ENCODE measurements around the gene PNMT. TPM values are rescaled to one million over a fixed set of nuclear protein-coding genes. Genes with fewer than 3 reads are reported as not detected.
"Not testable (repeated sequence)": the region's sequence is repeated elsewhere in the genome, so short reads cannot be mapped to it uniquely, and the experiment has no call there.

The PNMT gene
- total RNA-seq, 2 donors from 2014 or later, result 9.7 to 11.2 TPM

- ATAC-seq, result no peak
- intact Hi-C loops (cut with DNase I), result no loop called here
- DNase-seq, result no peak
These were observed 8.8 kb downstream of the PNMT start for GRCh38 chr17:39677072-39677471.

DNA sequence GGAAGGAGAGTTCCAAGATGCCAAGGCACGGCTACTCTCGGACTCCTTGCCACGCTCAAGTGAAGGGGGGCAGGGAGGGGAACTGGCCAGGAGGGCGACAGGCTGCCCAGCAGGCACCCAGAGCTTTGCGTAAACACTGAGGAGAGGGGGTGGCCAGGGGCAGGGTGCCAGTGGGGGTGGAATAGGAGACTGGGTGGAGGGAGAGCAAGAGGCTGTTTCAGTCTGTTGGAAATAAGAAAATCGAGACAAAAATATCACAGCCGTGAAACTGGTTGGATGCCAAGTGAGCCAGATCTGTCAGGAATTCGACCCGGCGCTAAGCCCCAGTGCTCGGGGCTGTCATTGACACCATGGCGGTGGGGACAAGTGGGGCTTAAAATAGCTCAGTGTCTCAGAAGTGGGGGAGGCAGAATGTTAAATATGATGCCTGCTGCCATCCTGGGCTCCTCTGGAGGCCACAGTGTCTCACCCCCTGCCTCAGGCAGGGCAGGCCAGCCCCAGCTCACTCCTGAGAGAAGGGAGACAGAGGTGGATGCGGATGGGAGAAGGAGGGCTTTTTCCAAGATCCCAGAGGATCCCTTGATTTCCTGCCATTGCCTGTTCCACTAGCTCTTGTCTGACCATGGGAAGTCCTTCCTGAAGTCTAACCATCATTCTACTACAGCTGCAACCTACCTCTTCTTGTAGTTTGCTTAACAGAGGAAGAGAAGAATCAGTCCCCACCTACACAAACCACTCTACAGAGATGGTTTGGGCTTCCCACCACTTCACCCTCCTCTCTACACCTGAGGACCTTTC is 9.5 kb downstream of the PNMT start:
- intact Hi-C loops (cut with DNase I), result no loop called here

GRCh38 chr17:39678340-39679116 is 10.3 kb downstream of the PNMT start:
- DNase-seq (no peak), ATAC-seq (no peak)
- intact Hi-C loops (cut with DNase I), result no loop called here

More for the DNA sequence above, 9.5 kb downstream of the PNMT start:
- DNase-seq, result peak; percentile 75
- peak; percentile 68 to 71 for ATAC-seq

- intact Hi-C loops (cut with DNase I), result no loop called here
- peak; percentile 32 to 55 for ATAC-seq
These were observed 11.4 kb downstream of the PNMT start for GRCh38 chr17:39679521-39680192.

DNA sequence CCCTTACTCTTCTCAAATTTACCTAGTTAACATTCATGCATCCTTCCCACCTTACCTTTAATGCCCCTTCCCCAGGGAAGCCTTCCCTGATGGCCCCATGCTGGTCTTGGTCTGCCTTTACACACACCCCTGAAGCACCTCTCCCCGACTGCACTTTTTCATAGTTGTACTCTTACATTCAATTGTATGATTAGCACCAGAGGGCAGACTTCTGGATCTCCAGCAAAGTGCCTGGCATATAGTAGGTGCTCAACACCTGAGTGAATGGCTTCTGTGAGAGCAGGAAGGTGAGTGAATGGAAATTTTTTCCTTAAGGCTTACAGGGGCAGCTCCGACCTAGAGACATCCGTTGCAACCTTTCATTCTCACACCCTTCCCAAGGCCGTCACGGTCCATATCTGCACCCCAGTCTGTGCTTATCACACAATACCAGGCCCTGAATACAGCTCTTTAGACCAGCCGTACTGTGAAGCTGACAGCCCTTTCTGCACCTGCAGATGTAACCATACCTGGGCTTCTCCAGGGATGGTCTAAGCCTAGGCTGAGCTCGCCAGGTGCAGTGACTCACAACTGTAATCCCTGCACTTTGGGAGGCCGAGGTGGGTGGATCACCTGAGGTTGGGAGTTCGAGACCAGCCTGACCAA is 15.2 kb downstream of the PNMT start:
- intact Hi-C loops (cut with DNase I), result no loop called here
- DNase-seq (no peak), ATAC-seq (no peak)

More at GRCh38 chr17:39679521-39680192, 11.4 kb downstream of the PNMT start:
- no peak for DNase-seq

- ATAC-seq (no peak), DNase-seq (no peak)
- intact Hi-C loops (cut with DNase I), result no loop called here
These were observed 16.3 kb downstream of the PNMT start for GRCh38 chr17:39684369-39685192.

DNA sequence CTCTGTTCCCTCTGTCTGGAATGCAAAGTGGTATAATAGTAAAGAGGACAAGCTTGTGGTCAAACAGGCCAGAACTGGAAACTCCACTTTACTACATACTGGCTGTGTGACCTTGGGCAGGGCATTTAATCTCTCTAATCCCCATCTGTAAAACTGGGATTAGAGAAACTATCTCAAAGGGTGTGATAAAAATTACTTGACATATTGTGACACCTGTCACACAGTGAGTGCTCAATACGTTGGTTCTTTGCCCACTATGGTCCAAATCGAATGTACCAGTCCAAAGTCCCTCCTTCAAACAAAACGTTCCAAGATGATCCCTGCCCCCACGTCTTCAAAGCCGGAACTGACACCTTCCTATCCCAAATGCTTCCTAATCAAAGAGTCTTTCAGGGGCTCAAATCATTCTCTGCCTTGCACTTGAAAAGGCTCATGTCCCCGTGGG is 18.9 kb downstream of the PNMT start:
- DNase-seq, result no peak
- no peak for ATAC-seq
- intact Hi-C loops (cut with DNase I), result no loop called here

DNA sequence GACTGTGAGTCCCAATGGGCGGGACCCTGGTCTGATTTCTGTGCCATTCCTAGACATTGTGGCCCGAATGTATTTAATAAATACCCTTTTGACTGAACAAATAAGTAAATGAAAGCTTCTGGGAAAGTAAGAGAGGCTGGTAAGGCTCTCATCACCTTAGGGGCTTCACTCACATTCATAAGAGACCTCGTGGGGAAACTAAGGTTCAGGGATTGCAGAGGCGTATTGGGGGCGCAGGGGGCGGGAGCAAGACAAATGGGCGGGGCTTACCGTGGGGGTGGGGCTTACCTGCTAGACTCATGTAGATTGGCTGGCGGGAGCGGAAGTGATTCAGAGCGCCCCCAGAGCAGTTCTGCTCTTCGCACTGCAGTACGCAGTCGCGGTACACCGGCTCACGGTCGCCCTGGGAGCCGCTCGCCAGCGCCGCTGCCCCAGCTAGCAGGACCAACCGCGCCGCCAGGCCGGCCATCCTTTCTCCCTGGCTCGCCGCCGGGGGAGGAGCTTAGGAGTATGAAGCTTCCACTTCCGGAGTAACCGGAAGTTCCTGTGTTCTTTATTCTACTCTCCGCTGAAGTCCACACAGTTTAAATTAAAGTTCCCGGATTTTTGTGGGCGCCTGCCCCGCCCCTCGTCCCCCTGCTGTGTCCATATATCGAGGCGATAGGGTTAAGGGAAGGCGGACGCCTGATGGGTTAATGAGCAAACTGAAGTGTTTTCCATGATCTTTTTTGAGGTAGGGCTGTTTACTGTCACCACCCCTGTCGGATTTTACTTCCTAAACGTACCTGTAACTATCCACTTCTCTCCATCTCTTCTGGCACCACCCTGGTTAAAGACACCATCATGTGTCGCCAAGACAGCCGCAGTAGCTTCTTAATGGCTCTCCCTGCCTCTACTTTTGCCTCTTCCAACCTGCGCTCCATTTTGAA is 19.6 kb downstream of the PNMT start, which contains the start of gene PGAP3:
PGAP3 (minus strand) TSS at position 512 of the 929 bp plus-strand sequence; CDS start at position 469, 43 bp downstream.
- DNase-seq (peak; percentile 92), ATAC-seq (peak; percentile 95 to 96)
- intact Hi-C loops (cut with DNase I), result no loop called here

- ATAC-seq (no peak), DNase-seq (no peak)
- intact Hi-C loops (cut with DNase I), result no loop called here
These were observed 20.2 kb downstream of the PNMT start for GRCh38 chr17:39688475-39688835.

DNA sequence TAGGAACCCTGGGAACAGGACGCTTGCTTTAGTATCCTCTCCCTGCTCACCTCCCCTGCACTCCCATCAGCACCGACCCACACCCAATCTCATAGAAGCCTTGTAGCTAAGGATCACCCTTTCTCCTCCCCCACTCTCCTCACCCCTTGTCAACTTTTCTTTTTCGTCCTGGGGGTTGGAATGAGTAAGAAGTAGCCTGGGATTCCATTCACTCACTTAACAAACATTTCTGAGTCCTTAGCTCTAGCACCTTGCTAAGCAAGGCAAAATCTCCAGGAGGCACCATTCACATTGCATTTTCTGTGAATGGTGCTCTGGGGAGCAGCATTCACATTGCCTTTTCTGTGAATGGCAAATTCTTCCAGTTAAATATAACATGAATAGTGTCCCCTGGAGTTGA is 20.7 kb downstream of the PNMT start:
- no peak for DNase-seq
- intact Hi-C loops (cut with DNase I), result no loop called here
- ATAC-seq, result no peak

DNA sequence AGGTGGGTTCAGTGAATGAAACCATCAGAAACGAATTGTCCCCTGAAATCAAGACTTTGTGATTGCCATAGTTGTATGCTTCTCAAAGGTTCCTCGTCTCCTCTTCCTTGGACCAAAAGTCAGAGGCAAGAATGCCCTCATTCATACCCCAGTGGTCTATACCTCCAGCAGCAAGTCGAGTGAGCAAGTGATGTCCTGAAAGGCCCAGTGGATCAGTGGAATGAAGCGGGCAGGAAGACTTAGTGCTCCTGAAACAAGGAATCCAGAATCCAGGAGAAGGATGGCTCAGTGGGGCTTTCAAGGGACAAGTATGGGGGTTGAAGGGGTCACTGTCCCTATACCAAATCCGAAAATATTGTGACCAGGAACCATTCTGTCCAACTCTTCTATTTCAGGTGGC is 26.3 kb downstream of the PNMT start:
- ATAC-seq, result no peak

DNA sequence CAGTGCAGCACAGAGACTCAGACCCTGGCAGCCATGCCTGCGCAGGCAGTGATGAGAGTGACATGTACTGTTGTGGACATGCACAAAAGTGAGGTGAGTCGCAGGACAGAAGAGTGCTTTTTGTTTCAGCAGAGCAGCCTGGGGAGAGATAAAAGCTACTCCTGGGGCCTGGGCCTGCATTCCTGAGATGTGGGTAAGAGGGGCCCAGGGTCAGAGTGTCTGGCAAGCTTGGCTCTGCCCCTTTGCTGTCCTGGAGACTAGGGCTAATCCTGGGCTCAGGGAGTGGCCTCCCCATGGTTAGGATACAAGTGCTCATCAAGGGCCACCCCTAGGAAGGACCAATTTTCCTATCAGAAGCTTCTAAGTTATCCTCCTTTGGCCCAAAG is 26.8 kb downstream of the PNMT start:
- DNase-seq (no peak), ATAC-seq (no peak)
- intact Hi-C loops (cut with DNase I), result no loop called here

More for the DNA sequence above, 26.3 kb downstream of the PNMT start:
- intact Hi-C loops (cut with DNase I), result no loop called here
- DNase-seq, result no peak

DNA sequence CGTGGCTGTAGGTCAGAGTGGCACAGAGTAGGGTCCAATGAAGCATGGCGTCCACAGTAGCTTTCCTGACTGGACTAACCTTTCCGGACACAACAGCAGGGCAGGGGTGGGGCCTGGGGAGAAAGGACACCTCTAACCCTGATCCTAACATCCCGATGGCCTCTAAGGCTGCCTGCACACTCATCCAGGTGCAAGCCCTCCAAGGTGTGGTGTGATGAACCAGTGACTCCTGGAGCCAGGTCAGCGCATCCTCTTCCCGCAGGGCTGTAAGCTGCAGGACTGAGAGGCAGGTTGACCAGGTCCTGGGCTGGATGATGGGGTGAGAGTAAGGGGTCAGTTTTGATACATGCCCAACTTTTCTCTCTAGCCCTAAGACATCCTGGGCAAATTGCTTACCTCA is 28.5 kb downstream of the PNMT start:
- intact Hi-C loops (cut with DNase I), result no loop called here
- no peak for ATAC-seq
- DNase-seq, result no peak

DNA sequence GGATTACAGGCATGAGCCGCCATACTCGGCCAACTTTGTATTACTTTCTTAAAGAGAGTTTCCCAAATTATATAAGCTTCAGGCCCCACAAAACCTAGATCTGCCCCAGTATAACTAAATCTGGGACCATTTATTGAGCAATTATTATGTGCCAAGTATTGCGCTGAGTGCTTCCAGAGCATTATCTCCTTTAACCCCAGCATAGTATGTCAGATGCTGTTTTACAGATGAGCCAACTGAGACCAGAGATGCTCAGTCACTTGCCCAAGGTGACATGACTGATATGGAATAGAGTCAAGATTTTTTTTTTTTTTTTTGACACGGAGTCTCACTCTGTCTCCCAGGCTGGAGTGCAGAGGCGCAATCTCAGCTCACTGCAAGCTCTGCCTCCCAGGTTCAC is 29.7 kb downstream of the PNMT start:
- no peak for DNase-seq
- ATAC-seq, result no peak
- intact Hi-C loops (cut with DNase I), result no loop called here

DNA sequence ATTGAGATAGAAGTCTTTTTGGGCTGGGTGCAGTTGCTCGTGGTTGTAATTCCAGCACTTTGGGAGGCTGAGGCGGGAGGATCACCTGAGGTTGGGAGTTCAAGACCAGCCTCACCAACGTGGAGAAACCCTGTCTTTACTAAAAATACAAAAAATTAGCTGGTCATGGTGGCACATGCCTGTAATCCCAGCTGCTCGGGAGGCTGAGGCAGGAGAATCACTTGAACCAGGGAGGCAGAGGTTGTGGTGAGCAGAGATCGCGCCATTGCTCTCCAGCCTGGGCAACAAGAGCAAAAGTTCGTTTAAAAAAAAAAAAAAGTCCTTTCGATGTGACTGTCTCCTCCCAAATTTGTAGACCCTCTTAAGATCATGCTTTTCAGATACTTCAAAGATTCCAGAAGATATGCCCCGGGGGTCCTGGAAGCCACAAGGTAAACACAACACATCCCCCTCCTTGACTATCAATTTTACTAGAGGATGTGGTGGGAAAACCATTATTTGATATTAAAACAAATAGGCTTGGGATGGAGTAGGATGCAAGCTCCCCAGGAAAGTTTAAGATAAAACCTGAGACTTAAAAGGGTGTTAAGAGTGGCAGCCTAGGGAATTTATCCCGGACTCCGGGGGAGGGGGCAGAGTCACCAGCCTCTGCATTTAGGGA is 31.0 kb downstream of the PNMT start:
- ATAC-seq; intact Hi-C loops (cut with DNase I): not testable (repeated sequence)

DNA sequence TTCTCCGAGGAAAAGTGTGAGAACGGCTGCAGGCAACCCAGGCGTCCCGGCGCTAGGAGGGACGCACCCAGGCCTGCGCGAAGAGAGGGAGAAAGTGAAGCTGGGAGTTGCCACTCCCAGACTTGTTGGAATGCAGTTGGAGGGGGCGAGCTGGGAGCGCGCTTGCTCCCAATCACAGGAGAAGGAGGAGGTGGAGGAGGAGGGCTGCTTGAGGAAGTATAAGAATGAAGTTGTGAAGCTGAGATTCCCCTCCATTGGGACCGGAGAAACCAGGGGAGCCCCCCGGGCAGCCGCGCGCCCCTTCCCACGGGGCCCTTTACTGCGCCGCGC is 31.5 kb downstream of the PNMT start, which contains the start of gene ERBB2:
ERBB2 (plus strand) TSS at position 247 of the 330 bp plus-strand sequence. CDS start 175 bp downstream, outside the sequence.
- ATAC-seq (peak; percentile 89 to 92), DNase-seq (peak; percentile 81)
- intact Hi-C loops (cut with DNase I), result no loop called here

More for the DNA sequence above, 31.0 kb downstream of the PNMT start:
- not testable (repeated sequence) for DNase-seq

Measured in left cardiac atrium (tissue), 4 donors.